Measurements from ENCODE around the gene GRAMD4.

The GRAMD4 gene

DNA sequence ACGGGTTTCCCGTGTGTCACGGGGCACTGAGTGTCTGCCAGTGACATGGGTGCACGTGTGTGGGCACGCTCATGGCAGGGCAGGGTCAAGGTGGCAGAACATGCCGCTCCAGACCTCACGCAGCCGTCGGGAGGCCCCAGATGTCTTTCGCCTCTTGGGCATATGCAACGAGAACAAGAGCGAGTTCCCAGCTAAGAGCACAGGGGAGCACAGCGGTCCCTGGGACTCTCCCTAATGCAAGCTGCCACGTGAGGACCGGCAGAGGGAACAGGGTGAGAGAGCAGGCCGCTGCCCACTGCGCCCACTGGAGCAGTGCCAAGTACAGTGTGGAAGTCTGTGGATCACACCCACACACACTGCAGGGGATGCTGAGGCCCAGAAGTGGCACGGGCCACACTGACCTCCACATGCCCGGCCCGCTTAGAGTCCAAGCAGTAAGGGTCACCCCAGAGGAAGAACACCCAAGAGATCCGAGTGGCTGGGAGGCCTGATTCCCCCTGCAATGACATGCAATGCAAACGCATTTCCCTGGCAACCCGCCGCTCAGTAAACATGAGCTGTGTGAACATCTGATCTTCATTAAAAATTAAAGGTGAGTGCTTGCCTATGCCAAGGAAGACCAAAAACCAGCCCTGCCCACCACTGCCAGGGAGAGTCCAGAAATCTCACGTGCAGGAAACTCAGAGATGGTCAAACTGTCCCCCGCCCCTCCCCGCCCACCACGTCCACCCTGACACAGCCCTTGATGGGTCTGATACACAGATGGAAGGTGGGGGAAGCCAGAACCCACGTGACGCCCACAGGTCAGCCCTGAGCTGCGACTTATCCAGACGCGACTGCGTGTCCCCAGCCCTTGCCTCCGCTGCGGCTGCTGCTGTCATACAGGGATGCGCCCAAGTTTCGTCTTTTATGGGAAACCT, 106.1 kb downstream of the GRAMD4 start:
- H3K4me1 ChIP-seq (ENCODE audit: control insufficient read depth, insufficient read depth, low read length), result no peaks in the 10 kb centered on the region

DNA sequence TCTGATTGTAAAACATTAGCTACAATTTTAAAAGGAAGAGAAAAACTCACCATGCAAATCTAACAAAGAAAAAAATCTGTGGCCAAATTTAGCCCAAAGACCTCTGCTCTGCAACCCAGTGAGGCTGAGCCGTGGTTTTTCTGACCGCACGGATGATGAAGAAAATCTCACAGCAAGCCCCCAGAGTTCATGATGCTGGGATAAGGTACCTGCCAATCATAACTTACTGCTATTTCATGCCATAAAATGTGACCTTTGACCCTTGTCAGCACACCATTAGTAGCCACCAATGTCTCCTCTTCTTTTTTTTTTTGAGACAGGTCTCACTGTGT, 106.8 kb downstream of the GRAMD4 start:
- H3K9ac ChIP-seq (ENCODE audit: low read depth, low read length), result no peak overlapping the region
- H3K9me3 ChIP-seq (ENCODE audit: control insufficient read depth, insufficient read depth, low read length), result no peaks in the 10 kb centered on the region
- H3K4me1 ChIP-seq (ENCODE audit: control insufficient read depth, insufficient read depth, low read length), result peaks cover under 1% of the 10 kb centered on the region
- H3K27me3 ChIP-seq (ENCODE audit: control insufficient read depth, insufficient read depth, low read length), result no peaks in the 10 kb centered on the region
- H3K4me3 ChIP-seq (ENCODE audit: low read depth, low read length), result no peak overlapping the region
- no peaks in the 10 kb centered on the region for H3K36me3 ChIP-seq (ENCODE audit: control insufficient read depth, insufficient read depth, low read length)

More for the DNA sequence above, 106.1 kb downstream of the GRAMD4 start:
- no peaks in the 10 kb centered on the region for H3K36me3 ChIP-seq (ENCODE audit: control insufficient read depth, insufficient read depth, low read length)
- no peaks in the 10 kb centered on the region for H3K27me3 ChIP-seq (ENCODE audit: control insufficient read depth, insufficient read depth, low read length)
- H3K9me3 ChIP-seq (ENCODE audit: control insufficient read depth, insufficient read depth, low read length), result no peaks in the 10 kb centered on the region
- no peak overlapping the region for H3K9ac ChIP-seq (ENCODE audit: low read depth, low read length)
- H3K4me3 ChIP-seq (ENCODE audit: low read depth, low read length), result no peak overlapping the region

DNA sequence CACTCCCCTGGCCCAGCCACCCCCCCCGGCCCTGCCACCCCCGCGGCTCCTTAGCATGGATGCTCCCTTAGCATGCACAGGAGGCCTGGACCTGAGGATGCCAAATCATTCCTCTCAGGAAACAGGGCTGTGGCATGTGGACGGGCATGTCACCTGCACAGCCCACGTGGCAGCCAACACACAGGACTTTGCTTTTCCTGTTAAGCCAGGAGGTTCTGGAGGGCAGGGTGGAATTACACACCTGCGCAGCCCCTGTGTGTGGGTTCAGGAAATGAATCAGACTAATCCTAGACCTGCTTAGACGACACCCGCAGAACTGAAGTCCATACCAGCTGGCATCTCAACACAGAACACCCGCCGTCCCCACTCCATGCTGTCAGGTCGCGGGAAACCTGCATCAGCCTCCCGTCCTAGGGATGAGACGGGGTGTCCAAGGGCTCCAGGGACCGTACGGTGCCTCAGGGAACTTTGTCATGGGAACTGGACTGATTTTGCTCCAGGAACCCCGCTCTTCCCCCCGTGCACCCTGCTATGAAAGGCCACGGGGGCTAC, 107.7 kb downstream of the GRAMD4 start:
- Histone ChIP-seq H3K9me3 (ENCODE audit: control insufficient read depth, insufficient read depth, low read length) (no peaks in the 10 kb centered on the region), H3K27me3 (ENCODE audit: control insufficient read depth, insufficient read depth, low read length) (no peaks in the 10 kb centered on the region), H3K36me3 (ENCODE audit: control insufficient read depth, insufficient read depth, low read length) (no peaks in the 10 kb centered on the region), H3K4me1 (ENCODE audit: control insufficient read depth, insufficient read depth, low read length) (peaks cover 2% of the 10 kb centered on the region), H3K4me3 (ENCODE audit: low read depth, low read length) (no peak overlapping the region), H3K9ac (ENCODE audit: low read depth, low read length) (no peak overlapping the region)

DNA sequence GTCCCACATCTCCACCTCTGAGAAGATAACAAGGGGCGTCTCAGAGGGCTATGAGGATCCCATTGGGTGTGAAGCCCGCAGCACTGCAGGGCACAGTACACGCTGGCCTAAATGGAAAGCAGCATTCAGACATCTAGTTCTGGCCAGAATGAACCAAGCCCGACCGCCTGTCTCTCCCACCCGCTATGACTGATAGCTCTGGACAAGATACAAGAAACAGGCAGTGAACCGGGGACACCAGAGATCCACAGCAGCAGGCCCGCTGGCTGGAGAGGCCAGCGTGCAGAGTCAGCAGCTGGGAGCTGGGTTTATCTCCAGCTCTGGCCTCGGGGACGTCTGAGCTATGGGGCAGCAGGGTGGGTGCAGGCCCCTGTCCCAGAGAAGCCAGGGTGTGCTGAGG, 108.3 kb downstream of the GRAMD4 start:
- Histone ChIP-seq H3K9ac (ENCODE audit: low read depth, low read length) (no peak overlapping the region), H3K36me3 (ENCODE audit: control insufficient read depth, insufficient read depth, low read length) (no peaks in the 10 kb centered on the region), H3K4me1 (ENCODE audit: control insufficient read depth, insufficient read depth, low read length) (peaks cover 2% of the 10 kb centered on the region), H3K9me3 (ENCODE audit: control insufficient read depth, insufficient read depth, low read length) (no peaks in the 10 kb centered on the region), H3K4me3 (ENCODE audit: low read depth, low read length) (no peak overlapping the region), H3K27me3 (ENCODE audit: control insufficient read depth, insufficient read depth, low read length) (no peaks in the 10 kb centered on the region)
